Heart right ventricle (tissue), 16 donors: ENCODE measurements around the gene FAM163B. TPM values are rescaled to one million over a fixed set of nuclear protein-coding genes. Genes with fewer than 3 reads are reported as not detected.

Source experiments
- ATAC-seq, 8 donors: fragments of 200-7000 bp; cut with Tn5 transposase; one replicate each; pipeline ENCODE4 v1.9.1; 2020; ENCODE audit warnings: mild to moderate bottlenecking in 8 of 8, moderate library complexity in 8 of 8, moderate number of reproducible peaks in 1 of 8
- DNase-seq, 2 donors: peaks; one replicate each; pipeline ENCODE4 v3.0.0-alpha.2; 2020
- H3K27ac ChIP-seq, 10 donors: fragments of 200-600 bp; sonication (generic) in 2 of 10; one replicate each; pipeline versions ENCODE4 v1.5.0 to v1.8.0; 2020 to 2022; ENCODE audit warnings: mild to moderate bottlenecking in 3 of 10
- H3K27me3 ChIP-seq, 7 donors: fragments of 200-600 bp; one replicate each; pipeline ENCODE4 v1.8.0; 2021 to 2022; ENCODE audit warnings: mild to moderate bottlenecking in 2 of 7
- H3K36me3 ChIP-seq, 9 donors: fragments of 200-600 bp; sonication (generic) in 1 of 9; one replicate each; pipeline versions ENCODE4 v1.5.0 to v1.8.0; 2020 to 2022; ENCODE audit warnings: mild to moderate bottlenecking in 2 of 9
- H3K4me1 ChIP-seq, 9 donors: fragments of 200-600 bp; sonication (generic) in 1 of 9; one replicate each; pipeline versions ENCODE4 v1.5.0 to v1.8.0; 2020 to 2022; ENCODE audit warnings: mild to moderate bottlenecking in 4 of 9
- H3K4me3 ChIP-seq, 10 donors: fragments of 200-600 bp; sonication (generic) in 2 of 10; one replicate each; pipeline versions ENCODE4 v1.5.0 to v1.8.0; 2020 to 2022; ENCODE audit warnings: mild to moderate bottlenecking in 7 of 10, moderate library complexity in 2 of 10
- H3K9me3 ChIP-seq, 11 donors: fragments of 200-600 bp in 10 of 11; sonication (generic) in 2 of 11; one replicate each; pipeline versions ENCODE4 v1.5.0 to v1.8.0; 2013 to 2022; ENCODE audit warnings: mild to moderate bottlenecking in 2 of 11, control low read depth in 1 of 11, moderate library complexity in 1 of 11
- WGBS, 2 donors: extraction: QIAGEN DNeasy Blood & Tissue Kit; methylation state at CpG; one replicate each; pipeline ENCODE4 v1.1.7; 2013; ENCODE audit warnings: inconsistent platforms in 1 of 2; 5-methylcytosine and 5-hydroxymethylcytosine counted together
- intact Hi-C, 10 donors: fragments of 100-400 bp; cut with DNase I; formaldehyde crosslinking; loops; one replicate each; pipeline versions ENCODE4 v1.11.1 to v1.14.2; 2022
- polyA plus RNA-seq, 2 donors: library from polyadenylated mRNA; stranded (reverse); fragments of 200-250 nt; gene quantifications; one replicate each; pipeline ENCODE4 v1.2.3, GENCODE V29; 2013
- total RNA-seq, 10 donors: library from RNA; stranded (reverse); fragmentation: NEBNext Ultra II Directional in 3 of 10; extraction: Animal tissue kit (Norgen Biotek cat#: 25700) in 3 of 10; gene quantifications; one replicate each; pipeline versions ENCODE4 v1.2.1 to v1.2.4, GENCODE V29; 2021 to 2023
- TF ChIP-seq, protein P1 (sequence below), 9 donors: fragments of 200-600 bp; sonication (generic) in 2 of 9; IDR thresholded peaks; one replicate each; pipeline versions ENCODE4 v1.5.0 to v1.8.0; 2021 to 2022; ENCODE audit warnings: antibody characterized with exemption in 9 of 9, mild to moderate bottlenecking in 5 of 9, moderate library complexity in 1 of 9
- donor health status: Arrhythmogenic right ventricular cardiomyopathy.
- donor health status: ischemic (EF 13 %, LVEDD 7.1; RV severe dilation, severe dysfunction).
- donor health status: healthy with polysubstance abuse.
- donor health status: DM: no; HTN: yes; CAD: no.
- donor health status: DM: no; HTN: no; CAD: no.
- donor health status: ischemic (EF 25% LVEDD 6.9; RV normal size, moderate dysfunction).
- donor health status: ischemic (EF 25% LVEDD 5.7; RV mildly dilated, moderate dysfunction).
- donor health status: healthy.
- donor health status: DM: yes; HTN: yes; CAD: no.
- donor health status: Ischemic cardiomyopathy.
- donor health status: ischemic (EF 35%, LVEDD 5.7; RV mildly dilated, moderate dysfunction).
- donor health status: nonischemic (EF 11% LVEDD 7.7; RV severe dilation, severe dysfunction).
- donor health status: DM: yes; HTN: yes; CAD: no.
- donor health status: PGD.
- donor health status: ischemic (EF 29% LVEDD 5.4; RV normal size, mild dysfunction).
- donor health status: nonischemic (EF 23%, LVEDD 6.1; RV moderate dilation, normal function).

Gene FAM163B
- total and polyA plus RNA-seq, 12 donors = 0.19 TPM; not detected in 11

DNA sequence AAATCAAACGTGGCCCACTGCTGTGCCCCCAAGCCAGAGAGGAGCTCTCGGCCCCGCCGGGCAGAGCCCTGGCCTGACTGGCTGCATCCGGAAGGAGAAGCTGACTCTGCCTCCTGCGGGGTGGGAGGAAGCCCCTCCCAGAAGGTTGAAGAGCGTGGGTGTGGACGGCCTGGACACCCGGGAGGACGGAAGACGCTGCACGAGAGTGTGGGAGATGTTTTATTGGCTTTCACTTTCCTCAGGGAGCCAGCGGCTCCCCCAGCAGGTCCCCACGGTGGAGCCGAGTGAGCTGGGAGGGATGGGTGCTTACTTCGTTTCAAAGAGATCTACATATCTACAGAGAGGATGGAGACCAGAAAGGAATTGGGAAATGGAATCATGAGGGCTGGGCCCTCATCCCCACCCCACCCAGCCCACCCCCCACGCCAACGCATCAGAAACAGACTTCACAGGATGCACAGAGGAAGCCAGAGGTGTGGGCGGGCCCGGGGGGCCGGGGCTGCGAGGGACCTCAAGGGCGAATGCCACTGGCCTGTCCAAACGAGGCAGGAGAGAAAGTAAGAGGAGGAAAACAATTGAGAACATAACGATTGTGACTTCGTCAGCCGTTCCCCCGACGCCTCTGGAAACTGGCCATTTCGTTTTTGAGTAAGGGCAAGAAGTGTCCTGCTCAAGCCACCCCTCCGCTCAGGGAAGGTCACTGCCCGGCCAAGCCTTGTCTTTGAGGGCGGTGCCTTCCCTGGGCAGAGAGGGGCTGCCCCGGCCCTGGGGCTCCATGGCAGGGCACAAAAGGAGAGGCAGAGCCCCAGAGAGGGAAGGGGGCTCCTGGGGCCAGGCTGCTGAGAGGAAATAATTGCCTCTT, 32.1 kb downstream of the FAM163B start:
- no peaks in the 10 kb centered on the region for H3K9me3 ChIP-seq
- no peaks in the 10 kb centered on the region for H3K36me3 ChIP-seq
- peak overlapping the region in 6 of 10 donors; percentile 4 to 34 (median 24) for H3K4me3 ChIP-seq
- peaks cover 0 to 45% (median 16%) of the 10 kb centered on the region in 7 donors for H3K27me3 ChIP-seq
- peaks cover 2 to 53% (median 24%) of the 10 kb centered on the region in 9 donors for H3K4me1 ChIP-seq
- 35 to 46% methylated on average over 33 to 34 of the region's 34 CpGs for WGBS, 2 donors
- DNase-seq (peak in 1 of 2 donors; percentile 45), ATAC-seq (peak in 6 of 8 donors; percentile 7 to 50 (median 40))
- TF ChIP-seq, protein P1, sequence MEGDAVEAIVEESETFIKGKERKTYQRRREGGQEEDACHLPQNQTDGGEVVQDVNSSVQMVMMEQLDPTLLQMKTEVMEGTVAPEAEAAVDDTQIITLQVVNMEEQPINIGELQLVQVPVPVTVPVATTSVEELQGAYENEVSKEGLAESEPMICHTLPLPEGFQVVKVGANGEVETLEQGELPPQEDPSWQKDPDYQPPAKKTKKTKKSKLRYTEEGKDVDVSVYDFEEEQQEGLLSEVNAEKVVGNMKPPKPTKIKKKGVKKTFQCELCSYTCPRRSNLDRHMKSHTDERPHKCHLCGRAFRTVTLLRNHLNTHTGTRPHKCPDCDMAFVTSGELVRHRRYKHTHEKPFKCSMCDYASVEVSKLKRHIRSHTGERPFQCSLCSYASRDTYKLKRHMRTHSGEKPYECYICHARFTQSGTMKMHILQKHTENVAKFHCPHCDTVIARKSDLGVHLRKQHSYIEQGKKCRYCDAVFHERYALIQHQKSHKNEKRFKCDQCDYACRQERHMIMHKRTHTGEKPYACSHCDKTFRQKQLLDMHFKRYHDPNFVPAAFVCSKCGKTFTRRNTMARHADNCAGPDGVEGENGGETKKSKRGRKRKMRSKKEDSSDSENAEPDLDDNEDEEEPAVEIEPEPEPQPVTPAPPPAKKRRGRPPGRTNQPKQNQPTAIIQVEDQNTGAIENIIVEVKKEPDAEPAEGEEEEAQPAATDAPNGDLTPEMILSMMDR (IDR thresholded peaks at IDR 0.05) = no peak
- peak overlapping the region in 2 of 10 donors; percentile 5 to 50 for H3K27ac ChIP-seq
- intact Hi-C loops = loop anchor here in 1 of 10 donors (5.0 kb wide), 1 partner anchor 40 kb away; no protein-coding TSS in a partner anchor

DNA sequence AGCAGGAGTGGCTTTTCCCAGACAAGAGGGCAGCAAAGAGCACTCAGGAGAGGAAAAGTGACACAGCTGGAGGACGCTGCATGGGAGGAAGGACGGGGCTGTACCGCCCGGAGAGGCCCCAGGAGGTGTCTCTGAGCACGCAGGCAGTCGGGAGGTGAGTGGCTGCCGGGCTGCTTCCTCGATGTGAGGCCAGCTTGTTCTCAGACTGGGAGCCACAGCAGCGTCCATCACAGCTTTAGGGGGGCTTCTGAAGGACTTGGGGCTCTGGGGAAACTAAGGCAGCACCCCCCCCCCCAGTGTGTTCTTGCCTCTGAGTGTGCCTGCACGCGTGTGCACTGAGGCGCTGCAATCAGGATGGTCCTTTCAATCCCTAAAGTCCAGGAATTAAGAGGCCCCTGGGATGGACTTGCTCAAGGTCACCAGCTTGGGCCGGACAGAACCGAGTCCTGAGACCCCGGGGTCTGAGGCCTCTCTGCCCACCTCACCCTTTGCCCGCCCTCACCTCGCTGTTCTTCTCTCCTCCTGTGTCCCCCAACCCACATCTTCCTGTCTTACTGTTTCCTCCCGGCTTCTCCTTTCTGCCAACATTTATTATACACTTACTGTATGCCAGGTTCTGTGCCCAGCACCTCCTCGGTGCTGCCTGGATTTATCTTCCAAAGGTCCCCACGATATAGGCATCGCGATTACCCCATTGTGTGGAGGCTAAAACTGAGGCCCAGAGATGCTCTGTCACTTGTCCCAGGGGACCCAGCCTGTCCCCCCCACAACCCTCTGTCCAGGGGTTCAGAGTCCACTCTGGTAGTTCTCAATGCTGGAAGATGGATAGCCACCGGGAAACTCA, 32.9 kb downstream of the FAM163B start:
- H3K27me3 ChIP-seq = peaks cover 0 to 45% (median 16%) of the 10 kb centered on the region in 7 donors
- peaks cover 2 to 49% (median 24%) of the 10 kb centered on the region in 9 donors for H3K4me1 ChIP-seq
- intact Hi-C loops = loop anchor here in 1 of 10 donors (5.0 kb wide), 1 partner anchor 39 kb away; no protein-coding TSS in a partner anchor
- TF ChIP-seq, protein P1 (IDR thresholded peaks at IDR 0.05) = no peak
- ATAC-seq (no peak), DNase-seq (no peak)
- no peaks in the 10 kb centered on the region for H3K9me3 ChIP-seq
- peak overlapping the region in 2 of 10 donors; percentile 5 to 50 for H3K27ac ChIP-seq
- peak overlapping the region in 5 of 10 donors; percentile 17 to 34 (median 24) for H3K4me3 ChIP-seq
- peaks cover 0 to 1% (median 0%) of the 10 kb centered on the region in 9 donors for H3K36me3 ChIP-seq
- WGBS, 2 donors = 63 to 67% methylated on average over 23 of the region's 23 CpGs

DNA sequence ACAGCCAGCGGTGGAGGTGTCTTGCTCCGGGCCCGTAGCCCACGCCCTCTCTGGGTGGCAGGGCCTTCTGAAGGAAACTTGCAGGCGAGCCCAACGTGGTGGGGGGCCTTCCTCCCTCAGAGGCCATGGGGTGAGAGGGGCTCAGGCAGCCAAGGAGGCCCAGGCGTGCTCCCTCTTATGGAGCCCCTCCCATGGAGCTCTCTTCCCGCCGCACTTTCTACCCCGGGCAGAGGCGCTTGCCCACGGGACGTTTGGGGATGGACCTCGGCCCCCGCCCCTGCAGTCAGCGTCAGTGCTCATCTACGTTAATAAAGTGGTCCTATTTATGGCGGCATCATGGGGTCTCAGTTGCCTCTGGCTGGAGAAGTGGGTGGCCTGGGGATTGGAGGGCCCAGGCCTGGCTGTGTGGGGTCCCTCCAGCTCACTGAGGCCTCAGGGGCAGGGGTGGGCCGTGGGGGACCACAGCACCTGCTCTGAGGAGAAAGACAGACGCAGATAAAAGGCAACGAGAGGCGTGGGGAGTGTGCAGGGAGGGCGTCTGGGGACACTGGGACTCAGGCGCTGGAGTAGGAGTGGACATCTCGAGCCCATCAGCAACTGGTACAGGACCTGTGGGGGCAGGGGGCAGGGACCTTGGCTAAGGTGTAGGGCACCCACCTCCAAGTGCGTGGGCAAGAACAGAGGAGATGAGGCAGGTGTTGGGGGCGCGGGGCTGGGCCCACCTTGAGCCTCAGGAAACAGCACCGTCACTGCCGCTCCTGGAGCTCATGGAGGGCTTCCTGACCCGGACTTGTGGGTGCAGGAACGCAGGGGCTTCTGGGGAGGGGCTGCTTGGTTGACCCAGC, 33.8 kb downstream of the FAM163B start:
- 83 to 84% methylated on average over 32 of the region's 32 CpGs for WGBS, 2 donors
- Histone ChIP-seq H3K27me3 (peaks cover 0 to 45% (median 16%) of the 10 kb centered on the region in 7 donors), H3K4me3 (no peak overlapping the region), H3K4me1 (peaks cover 2 to 49% (median 24%) of the 10 kb centered on the region in 9 donors), H3K36me3 (peaks cover 0 to 4% (median 0%) of the 10 kb centered on the region in 9 donors), H3K27ac (no peak overlapping the region), H3K9me3 (no peaks in the 10 kb centered on the region)
- intact Hi-C loops = loop anchor here in 1 of 10 donors (5.0 kb wide), 1 partner anchor 38 kb away; no protein-coding TSS in a partner anchor
- DNase-seq (no peak), ATAC-seq (no peak)
- TF ChIP-seq, protein P1 (IDR thresholded peaks at IDR 0.05) = no peak
